HL-60 (cell line): ENCODE measurements around the gene NKX3-2.
A peak's percentile ranks its signal among the peaks of the same experiment; 100 is the strongest.

ENCODE experiments used
- DNase-seq, 2 experiments: peaks; one replicate each; pipeline ENCODE4 v3.0.0-alpha.2; 2010 to 2020; ENCODE audit warnings: low read depth in 1 of 2, low spot score in 1 of 2
- H3K27ac ChIP-seq: fragments of 250-450 bp; sonication (Bioruptor Pico); replicated peaks from 2 replicates; pipeline ENCODE4 v1.5.1; 2020; ENCODE audit warnings: mild to moderate bottlenecking, moderate library complexity
- H3K27me3 ChIP-seq: fragments of 250-450 bp; sonication (Bioruptor Pico); 2 replicates; pipeline ENCODE4 v1.5.1; 2021; ENCODE audit warnings: mild to moderate bottlenecking, moderate library complexity; ENCODE audit not compliant: insufficient read depth, poor library complexity, severe bottlenecking
- H3K4me3 ChIP-seq: replicated peaks from 2 replicates; pipeline ENCODE4 v1.5.1; 2011; ENCODE audit warnings: mild to moderate bottlenecking, control low read depth, low read length; ENCODE audit not compliant: insufficient read depth
- GABPA ChIP-seq: IDR thresholded peaks from 2 replicates; pipeline ENCODE4 v1.6.1; 2012; ENCODE audit warnings: low read depth
- POLR2AphosphoS5 ChIP-seq: IDR thresholded peaks from 2 replicates; pipeline ENCODE4 v1.6.1; 2012; ENCODE audit warnings: low read depth
- SPI1 ChIP-seq: IDR thresholded peaks from 2 replicates; pipeline ENCODE4 v1.6.1; 2012; ENCODE audit warnings: low read depth, mild to moderate bottlenecking, borderline replicate concordance
- TF ChIP-seq, protein P1 (sequence below): IDR thresholded peaks from 2 replicates; pipeline ENCODE4 v1.6.1; 2012; ENCODE audit warnings: low read depth; ENCODE audit not compliant: insufficient replicate concordance
- TF ChIP-seq, protein P2 (sequence below): IDR thresholded peaks from one replicate; pipeline ENCODE4 v1.5.1; 2011; ENCODE audit warnings: low read length, control low read depth, inconsistent platforms; ENCODE audit not compliant: insufficient read depth

Gene NKX3-2

DNA sequence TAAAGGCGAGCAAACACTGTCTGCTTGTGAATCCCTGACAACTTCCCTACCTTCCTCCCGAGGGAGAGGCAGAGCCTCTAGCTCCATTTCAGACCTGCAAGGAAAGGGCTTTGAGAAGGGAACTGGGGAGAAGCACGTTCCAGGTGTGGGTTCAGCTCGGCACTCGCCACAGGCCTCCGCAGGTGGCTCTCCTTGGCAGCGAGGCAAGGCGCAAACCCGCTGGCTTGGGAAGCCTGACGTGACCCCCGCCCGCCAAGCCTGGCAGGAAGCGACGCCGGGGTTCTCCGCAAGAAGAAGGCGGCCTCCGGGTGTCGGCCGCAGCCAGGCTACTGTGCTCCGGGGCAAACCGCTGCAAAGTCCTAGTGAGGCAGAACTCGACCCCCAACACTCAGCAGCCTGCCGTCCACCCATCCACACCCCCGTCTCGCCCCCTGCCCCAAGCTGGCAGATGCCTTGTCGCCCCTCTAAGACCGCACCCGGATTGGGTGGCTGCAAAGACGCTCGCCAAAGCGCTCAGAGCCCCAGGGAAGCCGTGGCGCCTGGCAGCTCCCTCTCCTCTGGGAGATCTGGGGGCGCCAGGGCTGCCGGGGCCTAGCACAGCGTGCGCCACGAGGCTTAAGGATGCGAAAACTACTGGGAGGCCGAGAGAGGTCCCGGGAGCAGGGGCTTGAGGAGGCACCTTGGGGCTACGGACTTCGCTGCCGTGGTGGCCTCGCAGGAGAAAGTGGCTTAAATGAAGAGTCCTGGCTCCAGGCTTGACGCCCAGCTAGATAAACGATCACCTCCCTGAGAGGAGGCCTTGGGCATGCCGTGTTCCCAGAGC lies 21.8 kb downstream of the NKX3-2 start:
- TF ChIP-seq, protein P1, sequence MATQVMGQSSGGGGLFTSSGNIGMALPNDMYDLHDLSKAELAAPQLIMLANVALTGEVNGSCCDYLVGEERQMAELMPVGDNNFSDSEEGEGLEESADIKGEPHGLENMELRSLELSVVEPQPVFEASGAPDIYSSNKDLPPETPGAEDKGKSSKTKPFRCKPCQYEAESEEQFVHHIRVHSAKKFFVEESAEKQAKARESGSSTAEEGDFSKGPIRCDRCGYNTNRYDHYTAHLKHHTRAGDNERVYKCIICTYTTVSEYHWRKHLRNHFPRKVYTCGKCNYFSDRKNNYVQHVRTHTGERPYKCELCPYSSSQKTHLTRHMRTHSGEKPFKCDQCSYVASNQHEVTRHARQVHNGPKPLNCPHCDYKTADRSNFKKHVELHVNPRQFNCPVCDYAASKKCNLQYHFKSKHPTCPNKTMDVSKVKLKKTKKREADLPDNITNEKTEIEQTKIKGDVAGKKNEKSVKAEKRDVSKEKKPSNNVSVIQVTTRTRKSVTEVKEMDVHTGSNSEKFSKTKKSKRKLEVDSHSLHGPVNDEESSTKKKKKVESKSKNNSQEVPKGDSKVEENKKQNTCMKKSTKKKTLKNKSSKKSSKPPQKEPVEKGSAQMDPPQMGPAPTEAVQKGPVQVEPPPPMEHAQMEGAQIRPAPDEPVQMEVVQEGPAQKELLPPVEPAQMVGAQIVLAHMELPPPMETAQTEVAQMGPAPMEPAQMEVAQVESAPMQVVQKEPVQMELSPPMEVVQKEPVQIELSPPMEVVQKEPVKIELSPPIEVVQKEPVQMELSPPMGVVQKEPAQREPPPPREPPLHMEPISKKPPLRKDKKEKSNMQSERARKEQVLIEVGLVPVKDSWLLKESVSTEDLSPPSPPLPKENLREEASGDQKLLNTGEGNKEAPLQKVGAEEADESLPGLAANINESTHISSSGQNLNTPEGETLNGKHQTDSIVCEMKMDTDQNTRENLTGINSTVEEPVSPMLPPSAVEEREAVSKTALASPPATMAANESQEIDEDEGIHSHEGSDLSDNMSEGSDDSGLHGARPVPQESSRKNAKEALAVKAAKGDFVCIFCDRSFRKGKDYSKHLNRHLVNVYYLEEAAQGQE: no peak
- no peak for TF ChIP-seq GABPA
- no peak for TF ChIP-seq POLR2AphosphoS5
- TF ChIP-seq, protein P2, sequence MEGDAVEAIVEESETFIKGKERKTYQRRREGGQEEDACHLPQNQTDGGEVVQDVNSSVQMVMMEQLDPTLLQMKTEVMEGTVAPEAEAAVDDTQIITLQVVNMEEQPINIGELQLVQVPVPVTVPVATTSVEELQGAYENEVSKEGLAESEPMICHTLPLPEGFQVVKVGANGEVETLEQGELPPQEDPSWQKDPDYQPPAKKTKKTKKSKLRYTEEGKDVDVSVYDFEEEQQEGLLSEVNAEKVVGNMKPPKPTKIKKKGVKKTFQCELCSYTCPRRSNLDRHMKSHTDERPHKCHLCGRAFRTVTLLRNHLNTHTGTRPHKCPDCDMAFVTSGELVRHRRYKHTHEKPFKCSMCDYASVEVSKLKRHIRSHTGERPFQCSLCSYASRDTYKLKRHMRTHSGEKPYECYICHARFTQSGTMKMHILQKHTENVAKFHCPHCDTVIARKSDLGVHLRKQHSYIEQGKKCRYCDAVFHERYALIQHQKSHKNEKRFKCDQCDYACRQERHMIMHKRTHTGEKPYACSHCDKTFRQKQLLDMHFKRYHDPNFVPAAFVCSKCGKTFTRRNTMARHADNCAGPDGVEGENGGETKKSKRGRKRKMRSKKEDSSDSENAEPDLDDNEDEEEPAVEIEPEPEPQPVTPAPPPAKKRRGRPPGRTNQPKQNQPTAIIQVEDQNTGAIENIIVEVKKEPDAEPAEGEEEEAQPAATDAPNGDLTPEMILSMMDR: no peak
- TF ChIP-seq SPI1: no peak
- H3K4me3 ChIP-seq: peak overlapping the region; percentile 18
- H3K27me3 ChIP-seq: peaks cover 42% of the 10 kb centered on the region
- no peak for DNase-seq
- H3K27ac ChIP-seq: no peak overlapping the region

DNA sequence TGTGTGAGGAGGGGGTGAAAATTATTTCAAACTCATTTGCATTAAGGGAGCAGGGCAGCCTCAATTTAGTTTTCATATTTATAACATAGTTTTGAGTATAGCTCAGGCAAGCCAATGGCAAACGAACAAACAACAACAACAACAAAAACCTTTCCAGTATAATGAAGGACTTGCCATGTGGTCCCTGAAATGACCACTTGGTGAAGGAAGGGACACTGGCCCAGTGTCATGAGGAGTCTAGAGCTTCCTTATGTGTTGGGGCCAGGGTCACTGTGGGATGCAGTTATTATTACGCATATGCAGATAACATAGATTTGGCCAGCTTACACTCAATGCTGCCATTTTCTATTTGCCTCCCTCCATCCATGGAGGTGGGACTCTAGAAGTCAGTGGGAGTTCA lies 23.3 kb downstream of the NKX3-2 start:
- H3K27me3 ChIP-seq: peaks cover 27% of the 10 kb centered on the region
- no peak for TF ChIP-seq POLR2AphosphoS5
- TF ChIP-seq, protein P2: no peak

DNA sequence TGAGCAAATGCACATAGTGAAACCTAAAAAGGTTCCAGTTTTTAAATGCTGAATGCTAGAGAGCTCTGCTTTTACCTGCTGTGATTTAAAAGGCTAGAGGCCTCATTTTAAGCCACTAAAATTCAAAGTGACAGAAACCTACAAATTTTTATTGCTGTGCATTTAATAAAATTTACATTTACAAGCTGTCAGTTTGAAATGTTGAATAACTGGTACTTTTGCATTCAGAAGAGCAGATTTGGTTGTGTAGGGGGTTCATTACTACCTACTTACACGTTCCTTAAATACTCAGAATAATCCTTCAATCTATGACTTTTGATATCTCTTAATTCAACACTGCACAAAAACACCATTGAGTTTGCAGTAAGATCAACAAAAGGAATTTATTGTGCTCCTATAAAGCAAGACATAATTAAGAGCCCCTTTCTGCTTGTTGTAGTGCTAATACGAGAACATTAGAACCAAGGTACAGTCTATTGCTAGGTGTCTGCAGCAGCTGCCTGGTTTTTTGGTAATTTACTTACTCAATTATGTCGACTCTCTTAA lies 27.9 kb downstream of the NKX3-2 start:
- Histone ChIP-seq H3K27ac (no peak overlapping the region), H3K27me3 (peaks cover under 1% of the 10 kb centered on the region), H3K4me3 (no peak overlapping the region)
- TF ChIP-seq POLR2AphosphoS5: no peak
- TF ChIP-seq, protein P1: no peak
- no peak for TF ChIP-seq SPI1
- TF ChIP-seq GABPA: no peak
- TF ChIP-seq, protein P2: no peak
- DNase-seq: no peak

More for the DNA sequence above, 23.3 kb downstream of the NKX3-2 start:
- DNase-seq: no peak
- H3K27ac ChIP-seq: no peak overlapping the region
- no peak overlapping the region for H3K4me3 ChIP-seq

DNA sequence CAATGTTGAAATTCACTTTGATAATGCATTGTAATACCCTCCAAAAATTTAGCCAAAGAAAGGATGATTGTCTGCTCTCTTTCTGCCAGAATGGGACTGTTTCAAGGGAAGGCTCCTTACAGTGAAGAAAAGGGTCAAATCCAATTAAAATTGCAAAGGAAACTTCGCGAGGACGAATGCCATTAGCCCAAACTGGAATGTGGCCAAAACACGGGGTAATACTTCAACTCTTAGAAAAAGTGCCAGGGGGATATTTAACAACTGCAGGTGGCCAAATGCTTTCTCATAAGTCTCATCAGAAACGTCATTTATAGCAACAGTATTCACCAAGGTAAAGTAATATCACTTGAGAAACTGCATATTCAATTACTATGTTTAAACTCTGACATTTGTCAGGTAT lies 29.0 kb downstream of the NKX3-2 start:
- H3K27ac ChIP-seq: no peak overlapping the region
- H3K27me3 ChIP-seq: no peaks in the 10 kb centered on the region
- DNase-seq: no peak
- TF ChIP-seq POLR2AphosphoS5: no peak
- TF ChIP-seq, protein P2: no peak
- no peak for TF ChIP-seq GABPA
- no peak for TF ChIP-seq SPI1
- TF ChIP-seq, protein P1: no peak
- no peak overlapping the region for H3K4me3 ChIP-seq
